ENCODE results near the gene ABCC2.

ABCC2 gene

GRCh38 chr10:99775850-99776249 is 6.6 kb upstream of the ABCC2 start:
- DNase-seq (ENCODE audit: low spot score): peak; percentile 63

GRCh38 chr10:99777918-99778714 is 4.3 kb upstream of the ABCC2 start:
- DNase-seq (ENCODE audit: low spot score): no peak

- DNase-seq (ENCODE audit: low spot score): peak; percentile 17
Measured at GRCh38 chr10:99779335-99779734, 3.1 kb upstream of the ABCC2 start.

- DNase-seq (ENCODE audit: low spot score): no peak
Measured at GRCh38 chr10:99781734-99782429, 558 bp upstream of the ABCC2 start.

- DNase-seq (ENCODE audit: low spot score): peak; percentile 41
Measured at GRCh38 chr10:99784016-99784726, 1.7 kb downstream of the ABCC2 start.

- no peak for DNase-seq (ENCODE audit: low spot score)
Measured at GRCh38 chr10:99784727-99785441, 2.4 kb downstream of the ABCC2 start.

GRCh38 chr10:99785646-99786045 is 3.2 kb downstream of the ABCC2 start:
- DNase-seq (ENCODE audit: low spot score): no peak

- DNase-seq (ENCODE audit: low spot score): no peak
Measured at GRCh38 chr10:99787311-99787710, 4.9 kb downstream of the ABCC2 start.

- no peak for DNase-seq (ENCODE audit: low spot score)
Measured at GRCh38 chr10:99787782-99788445, 5.5 kb downstream of the ABCC2 start.

- DNase-seq (ENCODE audit: low spot score): peak; percentile 10
Measured at GRCh38 chr10:99788598-99789256, 6.3 kb downstream of the ABCC2 start.

GRCh38 chr10:99791831-99792230 is 9.4 kb downstream of the ABCC2 start:
- no peak for DNase-seq (ENCODE audit: low spot score)

- no peak for DNase-seq (ENCODE audit: low spot score)
Measured at GRCh38 chr10:99793819-99794218, 11.4 kb downstream of the ABCC2 start.

GRCh38 chr10:99796928-99797327 is 14.5 kb downstream of the ABCC2 start:
- DNase-seq (ENCODE audit: low spot score): no peak

GRCh38 chr10:99798031-99798430 is 15.6 kb downstream of the ABCC2 start:
- DNase-seq (ENCODE audit: low spot score): no peak

GRCh38 chr10:99798920-99799319 is 16.5 kb downstream of the ABCC2 start:
- no peak for DNase-seq (ENCODE audit: low spot score)

- DNase-seq (ENCODE audit: low spot score): no peak
Measured at GRCh38 chr10:99799613-99800012, 17.2 kb downstream of the ABCC2 start.

- no peak for DNase-seq (ENCODE audit: low spot score)
Measured at GRCh38 chr10:99804471-99804870, 22.0 kb downstream of the ABCC2 start.

- no peak for DNase-seq (ENCODE audit: low spot score)
Measured at GRCh38 chr10:99805190-99805589, 22.8 kb downstream of the ABCC2 start.

- no peak for DNase-seq (ENCODE audit: low spot score)
Measured at GRCh38 chr10:99806091-99806490, 23.7 kb downstream of the ABCC2 start.

- DNase-seq (ENCODE audit: low spot score): no peak
Measured at GRCh38 chr10:99807786-99808185, 25.3 kb downstream of the ABCC2 start.

GRCh38 chr10:99808270-99808669 is 25.8 kb downstream of the ABCC2 start:
- DNase-seq (ENCODE audit: low spot score): no peak
